Calu3 (cell line): ENCODE data around the gene LIMS2. TPM values are rescaled to one million over a fixed set of nuclear protein-coding genes. Genes with fewer than 3 reads are reported as not detected.

Experiments
- BruUV-seq: library from RNA; stranded (reverse); fragments of 400-500 nt; replicated peaks from 2 replicates; lab custom pipeline; 2021; lab: Mats Ljungman, UMichigan
- CTCF ChIA-PET: fragments of 300-600 bp; sonication (Branson Sonifier 250); formaldehyde crosslinking; loops from one replicate; lab custom pipeline; 2022; ENCODE audit warnings: antibody characterized with exemption; lab: Charles Lee
- DNase-seq: peaks from one replicate; pipeline ENCODE4 v3.0.0; 2022
- H3K27ac Mint-ChIP-seq: one replicate; pipeline ENCODE4 v1.8.0; 2022; ENCODE audit warnings: mixed read lengths; ENCODE audit not compliant: unreplicated experiment
- H3K27me3 Mint-ChIP-seq: one replicate; pipeline ENCODE4 v1.8.0; 2022; ENCODE audit warnings: mixed read lengths; ENCODE audit not compliant: unreplicated experiment
- H3K36me3 Mint-ChIP-seq: one replicate; pipeline ENCODE4 v1.8.0; 2022; ENCODE audit warnings: mild to moderate bottlenecking, moderate library complexity, mixed read lengths; ENCODE audit not compliant: insufficient read depth, unreplicated experiment
- H3K4me1 Mint-ChIP-seq: one replicate; pipeline ENCODE4 v1.8.0; 2022; ENCODE audit warnings: mild to moderate bottlenecking, low read depth, mixed read lengths; ENCODE audit not compliant: unreplicated experiment
- H3K4me3 Mint-ChIP-seq: one replicate; pipeline ENCODE4 v1.8.0; 2022; ENCODE audit warnings: mild to moderate bottlenecking, low read depth, moderate library complexity, mixed read lengths; ENCODE audit not compliant: unreplicated experiment
- H3K9me3 Mint-ChIP-seq: one replicate; pipeline ENCODE4 v1.8.0; 2022; ENCODE audit warnings: low read depth, mixed read lengths; ENCODE audit not compliant: unreplicated experiment
- CTCF ChIP-seq: fragments of 200-600 bp; IDR thresholded peaks from one replicate; pipeline ENCODE4 v1.8.0; 2022; ENCODE audit warnings: antibody characterized with exemption; ENCODE audit not compliant: unreplicated experiment
- intact Hi-C: fragments of 100-400 bp; cut with micrococcal nuclease; formaldehyde crosslinking; loops from one replicate; pipeline ENCODE4 v1.10.0; 2022; ENCODE audit not compliant: unreplicated experiment
- total RNA-seq: library from RNA; stranded (reverse); gene quantifications from 2 replicates; pipeline ENCODE4 v1.2.3, GENCODE V29; 2022

LIMS2 gene
- total RNA-seq, 1 experiment from 2014 or later = 0.31 TPM

- DNase-seq = no peak
- BruUV-seq = no TSS peak
- no peak overlapping the region for H3K27ac Mint-ChIP-seq
- H3K27me3 Mint-ChIP-seq = peaks cover 23% of the 10 kb centered on the region
- no peak overlapping the region for H3K4me3 Mint-ChIP-seq
- no peaks in the 10 kb centered on the region for H3K9me3 Mint-ChIP-seq
- H3K4me1 Mint-ChIP-seq = no peaks in the 10 kb centered on the region
- intact Hi-C loops = no loop called here
- CTCF ChIA-PET = interaction anchor here (0.6 kb wide), 1 partner anchor 64 kb away, joined by 9 read pairs; no protein-coding TSS in a partner anchor
- no peaks in the 10 kb centered on the region for H3K36me3 Mint-ChIP-seq
- TF ChIP-seq CTCF = no peak
These were observed 49.2 kb downstream of the LIMS2 start for GRCh38 chr2:127626175-127626574.

- intact Hi-C loops = no loop called here
- BruUV-seq = no TSS peak
- H3K27me3 Mint-ChIP-seq = peaks cover 27% of the 10 kb centered on the region
- CTCF ChIA-PET = interaction anchor here (1.0 kb wide), 1 partner anchor 12 kb away, joined by 3 read pairs; no protein-coding TSS in a partner anchor
- no peaks in the 10 kb centered on the region for H3K9me3 Mint-ChIP-seq
- no peaks in the 10 kb centered on the region for H3K4me1 Mint-ChIP-seq
- no peak overlapping the region for H3K27ac Mint-ChIP-seq
- H3K36me3 Mint-ChIP-seq = no peaks in the 10 kb centered on the region
- DNase-seq = no peak
- H3K4me3 Mint-ChIP-seq = no peak overlapping the region
- no peak for TF ChIP-seq CTCF
These were observed 49.8 kb downstream of the LIMS2 start for GRCh38 chr2:127625572-127625951.

GRCh38 chr2:127624756-127625571 is 50.4 kb downstream of the LIMS2 start:
- no peak overlapping the region for H3K4me3 Mint-ChIP-seq
- peaks cover 27% of the 10 kb centered on the region for H3K27me3 Mint-ChIP-seq
- CTCF ChIA-PET = interaction anchor here (1.0 kb wide), 1 partner anchor 11 kb away, joined by 3 read pairs; no protein-coding TSS in a partner anchor
- no peak for DNase-seq
- no peaks in the 10 kb centered on the region for H3K9me3 Mint-ChIP-seq
- H3K27ac Mint-ChIP-seq = no peak overlapping the region
- no peaks in the 10 kb centered on the region for H3K36me3 Mint-ChIP-seq
- no peaks in the 10 kb centered on the region for H3K4me1 Mint-ChIP-seq
- no peak for TF ChIP-seq CTCF
- intact Hi-C loops = no loop called here
- BruUV-seq = no TSS peak

- no peak overlapping the region for H3K27ac Mint-ChIP-seq
- H3K36me3 Mint-ChIP-seq = no peaks in the 10 kb centered on the region
- no TSS peak for BruUV-seq
- H3K4me3 Mint-ChIP-seq = no peak overlapping the region
- DNase-seq = no peak
- H3K9me3 Mint-ChIP-seq = no peaks in the 10 kb centered on the region
- H3K27me3 Mint-ChIP-seq = peaks cover 27% of the 10 kb centered on the region
- H3K4me1 Mint-ChIP-seq = no peaks in the 10 kb centered on the region
- CTCF ChIA-PET = interaction anchor here (0.7 to 1.0 kb wide), 2 partner anchors 10 to 87 kb away, joined by 3 to 6 read pairs; no protein-coding TSS in a partner anchor
- no peak for TF ChIP-seq CTCF
- intact Hi-C loops = no loop called here
These were observed 51.0 kb downstream of the LIMS2 start for GRCh38 chr2:127624320-127624755.
